ENCODE results near the gene HRNR. TPM values are rescaled to one million over a fixed set of nuclear protein-coding genes. Genes with fewer than 3 reads are reported as not detected.
A peak's percentile ranks its signal among the peaks of the same experiment; 100 is the strongest.
"Not testable (repeated sequence)": the region's sequence is repeated elsewhere in the genome, so short reads cannot be mapped to it uniquely, and the experiment has no call there.

The HRNR gene
- not detected for total RNA-seq

DNA sequence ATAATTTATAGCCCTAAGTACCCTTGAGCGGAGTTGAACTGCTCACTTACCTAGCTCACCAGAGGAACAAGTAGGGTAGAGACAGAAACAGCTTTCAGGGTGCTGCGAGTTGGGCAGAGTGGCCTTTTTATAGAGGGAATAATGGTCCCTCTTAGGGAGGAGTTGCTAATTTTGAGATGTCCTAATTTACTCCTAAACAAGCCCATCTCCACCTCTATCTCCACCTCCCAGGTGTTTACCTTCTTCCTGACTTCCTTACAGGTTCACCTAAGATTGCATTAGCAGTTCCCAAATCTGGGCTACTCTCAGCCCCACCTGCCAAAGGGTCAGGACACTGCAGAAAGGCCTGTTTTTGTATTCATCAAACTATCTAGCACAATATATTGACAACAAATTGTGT, at the start of gene HRNR:
HRNR (minus strand) TSS at position 101 of the 400 bp plus-strand sequence. CDS start 940 bp downstream, outside the sequence.
- no peak for DNase-seq

GRCh38 chr1:152256394-152256793, 32.4 kb upstream of the HRNR start:
- not testable (repeated sequence) for DNase-seq

DNA sequence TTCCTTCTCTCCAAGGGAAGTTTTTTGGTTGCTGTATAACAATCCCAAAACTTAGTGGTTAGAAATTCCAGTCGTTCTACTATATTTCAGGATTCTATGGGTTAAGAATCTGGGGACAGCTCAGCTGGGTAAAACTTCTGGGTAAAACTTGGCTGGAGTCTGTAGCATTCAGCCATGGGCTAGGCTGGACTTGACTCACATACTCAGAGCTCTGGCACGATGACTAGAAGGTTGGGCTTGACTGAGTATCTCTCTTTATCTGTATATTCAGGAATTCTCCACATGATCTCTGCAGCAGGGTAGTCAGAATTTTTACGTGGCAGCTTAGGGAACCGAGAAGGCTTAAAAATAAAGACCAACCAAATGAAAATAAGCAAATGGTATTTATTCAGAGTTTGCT, 28.2 kb upstream of the HRNR start:
- DNase-seq = no peak

- no peak for DNase-seq
These were observed 27.4 kb upstream of the HRNR start for GRCh38 chr1:152251391-152251790.

- DNase-seq = no peak
These were observed 23.3 kb upstream of the HRNR start for GRCh38 chr1:152247316-152247715.

GRCh38 chr1:152244576-152245273, 20.7 kb upstream of the HRNR start:
- DNase-seq = no peak

GRCh38 chr1:152237093-152237492, 13.1 kb upstream of the HRNR start:
- DNase-seq = no peak

DNA sequence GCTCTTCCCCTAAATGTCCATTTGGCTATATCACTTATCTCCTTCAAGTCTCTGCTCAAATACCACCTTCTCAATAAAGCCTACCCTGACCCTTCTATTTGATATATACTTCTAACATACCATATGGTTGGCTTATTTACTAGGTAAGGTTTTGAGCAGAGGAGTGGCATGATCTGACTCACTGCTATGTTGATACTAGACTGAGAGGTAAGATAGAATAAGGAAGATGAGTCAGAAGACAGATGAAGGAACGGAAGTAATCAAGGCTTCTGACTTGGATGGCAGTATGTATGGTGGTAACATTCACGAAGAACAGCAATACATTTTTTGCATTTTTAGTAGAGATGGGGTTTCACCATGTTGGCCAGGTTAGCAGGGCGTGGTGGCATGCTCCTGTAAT, 4.8 kb upstream of the HRNR start:
- DNase-seq = no peak

DNA sequence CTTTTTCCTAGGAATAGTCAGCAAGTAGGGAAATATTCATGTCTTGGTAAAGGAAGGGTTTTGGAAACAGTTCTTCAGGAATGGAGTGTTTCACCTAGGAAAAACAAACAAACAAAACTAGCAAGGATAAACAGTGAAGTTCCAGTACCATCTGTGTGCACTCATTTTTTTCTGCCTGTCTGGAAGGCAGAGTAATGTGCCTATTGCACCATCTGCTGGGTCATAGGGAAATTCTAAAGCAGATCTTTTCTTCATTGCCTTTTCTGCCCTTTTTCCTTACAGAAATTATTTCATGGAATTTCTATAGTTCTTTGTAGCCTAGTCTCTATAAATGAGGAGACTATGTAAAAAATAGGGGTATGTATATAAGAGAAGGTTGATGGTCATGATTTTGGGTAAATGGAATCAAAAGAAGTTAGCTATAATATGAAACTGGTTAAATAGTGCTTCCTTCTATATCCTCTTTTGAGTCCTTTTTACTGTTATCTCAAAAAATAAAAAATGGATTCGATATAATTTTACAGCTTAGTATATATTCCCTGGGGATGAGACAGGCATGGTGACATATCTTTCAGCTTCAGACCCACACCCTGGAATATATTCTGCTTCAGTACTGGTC, 3.4 kb upstream of the HRNR start:
- no peak for DNase-seq

- no peak for DNase-seq
These were observed 1.7 kb upstream of the HRNR start for GRCh38 chr1:152225678-152226077.

DNA sequence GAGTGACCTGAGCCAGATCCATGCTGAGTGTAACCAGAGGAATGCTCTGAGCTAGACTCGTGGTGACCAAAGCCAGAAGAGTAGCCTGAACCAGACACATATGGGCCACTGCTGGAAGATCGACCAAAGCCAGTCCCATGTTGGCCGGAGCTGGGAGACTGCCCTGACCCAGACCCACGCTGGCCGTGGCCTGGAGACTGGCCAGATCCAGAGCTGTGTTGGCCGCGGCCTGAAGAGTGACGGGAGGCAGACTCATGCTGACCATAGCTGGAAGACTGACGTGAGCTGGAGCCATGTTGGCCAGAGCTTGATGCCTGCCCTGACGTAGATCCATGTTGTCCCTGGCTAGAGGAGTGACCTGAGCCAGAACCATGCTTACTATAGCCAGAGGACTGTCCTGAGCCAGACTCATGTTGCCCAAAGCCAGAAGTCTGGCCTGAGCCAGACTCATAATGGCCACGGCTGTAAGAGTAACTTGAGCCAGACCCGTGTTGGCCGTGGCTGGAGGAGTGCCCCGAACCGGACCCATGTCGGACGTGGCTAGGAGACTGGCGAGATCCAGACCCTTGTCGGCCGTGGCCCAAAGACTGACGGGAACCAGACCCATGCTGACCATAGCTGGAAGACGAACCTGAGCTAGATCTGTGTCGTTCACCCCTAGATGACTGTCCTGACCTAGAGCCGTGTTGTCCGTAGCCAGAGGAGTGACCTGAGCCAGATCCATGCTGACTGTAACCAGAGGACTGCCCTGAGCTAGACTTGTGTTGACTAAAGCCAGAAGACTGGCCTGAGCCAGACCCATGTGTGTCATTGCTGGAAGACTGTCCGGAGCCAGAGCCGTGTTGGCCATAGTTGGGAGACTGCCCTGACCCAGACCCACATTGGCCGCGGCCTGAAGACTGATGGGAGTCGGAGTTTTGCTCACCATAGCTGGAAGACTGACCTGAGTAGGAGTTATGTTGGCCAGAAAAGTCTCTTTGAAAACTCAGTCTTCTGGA, 3.5 kb downstream of the HRNR start:
- DNase-seq = no peak

GRCh38 chr1:152219438-152219837, 4.6 kb downstream of the HRNR start:
- not testable (repeated sequence) for DNase-seq

GRCh38 chr1:152218762-152219436, 5.1 kb downstream of the HRNR start:
- no peak for DNase-seq

GRCh38 chr1:152215604-152216003, 8.4 kb downstream of the HRNR start:
- not testable (repeated sequence) for DNase-seq

GRCh38 chr1:152214911-152215310, 9.1 kb downstream of the HRNR start:
- not testable (repeated sequence) for DNase-seq

DNA sequence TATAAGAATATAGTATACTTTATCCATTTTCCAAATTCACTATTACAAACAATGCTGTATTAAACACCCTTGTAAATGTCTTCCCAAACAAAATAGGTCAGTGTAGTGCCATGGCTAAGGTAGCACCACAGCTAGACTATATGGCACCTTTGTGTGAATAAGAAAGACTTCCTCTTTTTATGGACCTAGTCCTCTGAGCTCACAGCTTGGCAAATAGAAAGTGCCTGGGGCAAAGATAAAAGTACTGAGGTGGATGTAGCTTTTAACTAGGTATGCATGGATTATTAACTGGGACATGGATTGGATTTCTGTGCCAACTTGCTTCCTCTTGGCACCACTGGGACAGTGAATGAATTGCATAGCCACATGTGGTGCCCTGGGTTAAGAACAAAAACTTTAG, 25.0 kb downstream of the HRNR start:
- no peak for DNase-seq

DNA sequence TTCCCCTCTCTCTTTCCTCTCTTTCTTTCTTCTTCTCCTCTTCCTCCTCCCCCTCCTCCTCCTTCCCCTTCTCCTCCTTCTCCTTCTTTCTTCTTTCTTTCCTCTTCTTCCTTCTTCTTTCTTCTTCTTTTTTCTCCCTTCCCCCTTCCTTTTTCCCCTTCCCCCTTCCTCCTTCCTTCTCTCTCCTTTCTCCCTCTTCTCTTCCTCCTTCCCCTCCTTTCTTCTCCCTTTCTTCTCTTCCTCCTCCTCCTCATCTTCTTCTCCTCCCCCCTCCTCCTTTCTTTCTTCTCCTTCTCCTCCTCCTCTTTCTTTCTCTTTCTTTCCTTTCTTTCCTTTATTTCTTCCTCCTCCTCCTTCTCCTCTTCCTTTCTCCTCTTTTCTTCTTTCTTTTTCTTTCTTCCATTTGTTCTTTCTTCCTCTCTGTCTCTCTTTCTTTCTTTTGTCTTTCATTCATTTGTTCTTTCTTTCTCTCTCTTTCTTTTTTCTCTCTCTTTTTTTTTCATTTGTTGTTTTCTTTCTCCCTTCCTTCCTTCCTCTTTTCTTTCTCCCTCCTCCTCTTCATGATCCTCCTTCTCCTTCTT, 26.5 kb downstream of the HRNR start:
- no peak for DNase-seq

GRCh38 chr1:152191711-152192110, 32.3 kb downstream of the HRNR start:
- no peak for DNase-seq

- no peak for DNase-seq
These were observed 32.7 kb downstream of the HRNR start for GRCh38 chr1:152191260-152191659.

DNA sequence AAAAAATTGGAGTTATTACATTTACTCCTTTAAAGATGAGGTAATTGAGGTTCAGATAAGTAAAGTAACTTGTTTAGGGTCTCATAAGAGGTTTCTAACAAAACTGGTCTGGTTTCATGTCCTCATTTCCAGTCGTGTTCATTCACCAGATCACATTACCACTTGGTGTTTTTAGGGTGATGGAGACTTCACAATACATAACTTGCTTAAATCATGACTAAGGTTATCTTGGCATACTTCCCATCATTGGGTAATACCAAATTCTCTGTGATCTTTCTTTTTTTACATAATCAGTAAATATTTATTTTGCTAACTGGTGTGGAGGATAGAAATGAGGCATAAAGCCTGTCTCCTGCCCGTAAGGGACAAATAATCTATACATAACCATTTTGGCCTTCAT, 33.4 kb downstream of the HRNR start:
- no peak for DNase-seq

- DNase-seq = peak; percentile 47
These were observed 34.1 kb downstream of the HRNR start for GRCh38 chr1:152189657-152190442.

Data from effector CD4-positive, alpha-beta T cell (primary cell).